GM18867 (cell line): ENCODE data around the gene GNPTAB.
"Not testable (repeated sequence)": the region's sequence is repeated elsewhere in the genome, so short reads cannot be mapped to it uniquely, and the experiment has no call there.

Experiments
- ATAC-seq: cut with Tn5 transposase; IDR thresholded peaks from one replicate; pipeline ENCODE4 v1.9.1; 2021; ENCODE audit warnings: mild to moderate bottlenecking, moderate library complexity; ENCODE audit not compliant: unreplicated experiment

The GNPTAB gene

GRCh38 chr12:101854747-101855146, 24.0 kb upstream of the GNPTAB start:
- ATAC-seq = peak; percentile 53

DNA sequence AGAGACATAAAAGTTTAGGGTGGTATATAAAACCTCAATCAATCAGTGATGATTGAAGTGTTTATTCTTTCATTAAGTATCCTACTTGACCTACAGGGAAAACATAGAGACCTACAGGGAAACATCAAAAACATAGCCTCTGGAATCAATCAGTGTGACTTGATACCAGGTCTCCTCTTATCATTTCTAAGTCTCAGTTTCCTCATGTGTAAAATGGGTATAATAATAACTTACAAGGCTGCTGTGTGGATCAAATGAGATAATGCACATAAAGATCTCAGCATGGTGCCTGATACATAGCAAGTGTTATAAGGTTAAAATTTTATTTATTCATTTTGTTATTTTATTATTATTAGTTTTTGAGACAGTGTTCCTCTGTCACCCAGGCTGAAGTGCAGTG, 22.2 kb upstream of the GNPTAB start:
- ATAC-seq = no peak

- ATAC-seq = no peak
These were observed 19.4 kb upstream of the GNPTAB start for GRCh38 chr12:101850199-101850598.

DNA sequence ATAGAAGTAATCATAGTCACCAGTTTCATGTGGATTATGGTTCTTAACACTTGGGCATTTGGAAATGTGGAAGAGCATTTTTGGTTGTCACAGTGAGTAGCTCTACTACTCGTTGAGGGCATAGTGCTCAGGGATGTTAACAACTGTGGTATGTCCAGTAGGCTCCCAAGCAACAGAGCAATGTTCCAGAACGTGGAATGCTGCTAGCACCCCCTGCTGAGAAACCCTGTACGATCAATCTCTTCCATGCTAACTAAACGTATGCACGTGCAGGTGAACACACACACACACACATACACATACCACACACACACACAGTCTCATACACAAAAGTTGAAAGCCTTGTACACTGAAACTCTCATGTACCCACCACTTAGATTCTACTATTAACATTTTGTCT, 16.6 kb upstream of the GNPTAB start:
- ATAC-seq = no peak

GRCh38 chr12:101845137-101845711, 14.5 kb upstream of the GNPTAB start:
- no peak for ATAC-seq

DNA sequence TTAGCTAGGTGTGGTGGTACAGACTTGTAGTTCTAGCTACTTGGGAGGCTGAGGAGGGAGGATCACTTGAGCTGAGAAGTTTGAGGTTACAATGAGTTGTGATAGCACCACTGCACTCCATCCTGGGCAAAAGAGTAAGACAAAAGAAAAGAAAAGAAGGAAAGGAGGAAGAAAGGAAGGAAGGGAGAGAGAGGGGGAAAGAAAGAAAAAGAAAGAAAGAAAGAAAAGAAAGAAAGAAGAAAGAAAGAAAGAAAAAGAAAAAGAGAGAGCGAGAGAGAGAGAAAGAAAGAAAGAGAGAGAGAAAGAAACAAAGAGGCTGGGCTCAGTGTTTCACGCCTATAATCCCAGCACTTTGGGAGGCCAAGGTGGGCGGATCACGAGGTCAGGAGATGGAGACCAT, 10.3 kb upstream of the GNPTAB start:
- no peak for ATAC-seq

GRCh38 chr12:101839324-101840283, 8.8 kb upstream of the GNPTAB start:
- ATAC-seq = peak; percentile 68

GRCh38 chr12:101838628-101839323, 8.0 kb upstream of the GNPTAB start:
- ATAC-seq = peak; percentile 42

DNA sequence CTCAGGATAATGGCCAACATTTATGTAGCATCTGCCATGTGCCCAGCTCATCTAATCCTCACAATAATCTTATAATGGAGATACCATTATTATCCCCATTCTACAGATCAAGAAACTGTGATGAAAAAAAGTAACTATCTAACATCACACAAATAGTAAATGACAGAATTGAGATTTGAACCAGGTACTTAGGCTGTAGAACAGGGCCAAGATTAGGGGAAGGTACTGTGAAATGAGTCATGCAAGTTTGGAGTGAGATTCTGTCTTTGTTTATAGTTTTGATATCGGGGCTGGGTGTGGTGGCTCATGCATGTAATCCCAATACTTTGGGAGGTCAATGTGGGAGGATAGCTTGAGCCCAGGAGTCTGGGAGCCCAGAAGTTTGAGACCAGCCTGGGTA, 1.3 kb upstream of the GNPTAB start:
- no peak for ATAC-seq

DNA sequence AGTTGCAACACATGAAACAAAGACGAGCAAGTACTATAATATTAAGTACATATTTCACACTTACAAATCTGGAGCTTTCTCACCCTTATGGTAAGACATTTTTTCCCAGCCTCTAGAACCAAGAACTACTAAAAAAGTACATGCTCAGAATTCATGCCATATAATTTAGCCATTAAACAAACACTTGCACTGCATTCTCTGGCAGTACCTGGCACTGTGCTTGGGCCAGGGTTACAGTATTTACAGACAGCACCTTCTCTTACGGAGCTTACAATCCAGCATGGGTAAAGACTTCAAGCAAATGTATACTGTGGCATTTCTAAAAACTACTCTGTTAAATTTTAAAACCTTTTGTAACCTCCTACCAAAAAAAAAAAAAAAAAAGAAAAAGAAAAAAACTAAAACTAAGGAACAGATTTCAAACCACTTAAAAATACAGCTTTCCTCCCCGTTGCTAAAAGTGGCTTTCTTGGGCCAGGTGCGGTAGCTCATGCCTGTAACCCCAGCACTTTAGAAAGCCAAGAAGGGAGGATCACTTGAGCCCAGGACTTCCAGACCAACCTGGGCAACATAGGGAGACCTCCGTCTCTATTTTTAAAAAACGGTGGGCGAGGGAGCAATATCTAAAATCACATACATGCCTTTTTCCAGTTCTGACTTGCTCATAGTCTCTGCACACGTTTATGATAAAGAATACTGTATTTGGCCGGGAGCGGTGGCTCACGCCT, 956 bp downstream of the GNPTAB start:
- no peak for ATAC-seq

GRCh38 chr12:101828463-101829196, 2.1 kb downstream of the GNPTAB start:
- ATAC-seq = no peak

DNA sequence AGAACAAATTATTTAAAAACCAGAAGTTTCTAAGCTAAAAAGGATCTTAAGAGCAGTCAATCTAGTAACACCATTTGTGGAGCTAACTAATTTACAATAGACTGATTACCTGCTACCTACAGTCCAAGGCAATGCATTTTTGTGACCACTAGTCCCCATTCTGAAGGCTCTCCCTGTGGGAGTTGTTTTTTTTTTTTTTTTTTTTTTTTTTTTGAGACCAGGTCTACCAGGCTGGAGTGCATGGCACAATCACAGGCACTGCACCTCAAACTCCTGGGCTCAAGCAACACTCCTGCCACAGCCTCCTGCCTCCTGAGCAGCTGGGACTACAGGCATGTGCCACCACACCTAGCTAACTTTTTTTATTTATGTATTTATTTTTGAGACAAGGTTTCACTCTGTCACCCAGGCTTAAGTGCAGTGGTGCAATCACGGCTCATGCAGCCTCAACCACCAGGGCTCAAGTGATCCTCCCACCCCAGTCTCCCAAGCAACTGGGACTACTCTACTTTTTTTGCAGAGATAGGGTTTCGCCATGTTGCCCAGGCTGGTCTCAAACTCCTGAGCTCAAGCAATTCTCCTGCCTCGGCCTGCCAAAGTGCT, 3.9 kb downstream of the GNPTAB start:
- no peak for ATAC-seq

- no peak for ATAC-seq
These were observed 5.9 kb downstream of the GNPTAB start for GRCh38 chr12:101824831-101825230.

DNA sequence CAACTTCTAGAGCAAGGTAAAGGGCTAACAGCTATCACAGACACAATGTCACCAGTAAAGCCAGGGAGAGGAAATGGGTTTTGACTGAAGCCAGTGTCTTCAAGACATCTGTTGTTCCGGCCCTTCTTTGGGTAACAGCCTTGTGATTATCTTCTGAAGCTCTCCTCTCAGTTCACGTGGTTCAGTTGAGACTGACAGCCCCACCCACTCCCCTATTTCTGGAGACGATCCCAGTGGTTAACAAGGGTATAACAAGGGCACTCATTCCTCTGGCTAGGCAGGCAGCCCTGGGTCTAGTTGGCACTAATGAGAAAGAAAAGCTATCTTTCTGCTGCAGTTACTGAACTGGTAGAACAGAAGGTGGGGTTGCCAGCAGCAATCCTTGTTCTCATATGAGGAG, 6.9 kb downstream of the GNPTAB start:
- ATAC-seq = peak; percentile 71

- no peak for ATAC-seq
These were observed 7.7 kb downstream of the GNPTAB start for GRCh38 chr12:101823039-101823438.

- ATAC-seq = peak; percentile 84
These were observed 11.3 kb downstream of the GNPTAB start for GRCh38 chr12:101819467-101819866.

DNA sequence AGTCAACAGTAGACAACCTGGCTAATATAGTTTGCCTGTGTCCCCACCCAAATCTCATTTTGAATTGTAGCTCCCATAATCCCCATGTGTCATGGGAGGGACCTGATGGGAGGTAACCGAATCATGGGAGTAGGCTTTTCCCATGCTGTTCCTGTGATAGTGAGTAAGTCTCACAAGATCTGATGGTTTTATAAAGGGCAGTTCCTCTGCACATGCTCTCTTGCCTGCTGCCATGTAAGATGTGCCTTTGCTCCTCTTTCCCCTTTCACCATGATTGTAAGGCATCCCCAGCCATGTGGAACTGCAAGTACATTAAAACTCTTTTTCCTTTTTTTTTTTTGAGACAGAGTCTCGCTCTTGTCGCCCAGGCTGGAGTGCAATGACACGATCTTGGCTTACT, 12.1 kb downstream of the GNPTAB start:
- ATAC-seq = not testable (repeated sequence)

DNA sequence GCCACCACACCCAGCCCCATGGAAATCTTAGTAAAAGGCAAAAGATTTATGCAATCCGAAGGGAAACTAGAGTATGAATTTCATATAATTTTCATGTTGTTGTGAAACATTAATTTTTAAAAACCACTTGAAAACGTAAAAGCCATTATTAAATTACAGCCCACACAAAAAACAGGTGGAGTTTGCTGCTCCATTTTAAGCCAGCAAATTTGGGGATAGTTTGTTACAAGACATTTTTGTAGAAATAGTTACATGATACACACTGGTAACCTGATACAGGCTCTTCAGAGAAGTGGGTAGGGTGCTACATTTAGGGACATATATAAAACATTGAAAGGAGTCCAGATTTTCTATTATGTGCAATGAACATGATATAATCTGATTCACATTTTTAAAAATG, 17.6 kb downstream of the GNPTAB start:
- ATAC-seq = no peak

GRCh38 chr12:101812716-101813115, 18.0 kb downstream of the GNPTAB start:
- ATAC-seq = not testable (repeated sequence)

DNA sequence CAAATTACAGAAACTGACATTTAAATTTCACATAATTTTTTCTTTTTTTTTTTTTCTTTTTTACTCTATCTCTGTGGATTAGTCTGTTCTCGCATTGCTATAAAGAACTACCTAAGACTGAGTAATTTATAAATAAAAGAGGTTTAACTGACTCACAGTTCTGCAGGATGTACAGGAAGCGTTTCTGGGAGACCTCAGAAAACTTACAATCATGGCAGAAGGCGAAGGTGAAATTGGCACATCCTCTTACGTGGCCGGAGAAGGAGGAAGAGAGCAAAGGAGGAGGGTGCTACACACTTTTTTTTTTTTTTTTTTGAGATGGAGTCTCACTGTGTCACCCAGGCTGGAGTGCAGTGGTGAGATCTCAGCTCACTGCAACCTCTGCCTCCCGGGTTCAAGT, 19.4 kb downstream of the GNPTAB start:
- ATAC-seq = not testable (repeated sequence)
